ENCODE results near the gene ZNF358. TPM values are rescaled to one million over a fixed set of nuclear protein-coding genes. Genes with fewer than 3 reads are reported as not detected.

Gene ZNF358
- polyA plus RNA-seq, 3 donors: 0.41 to 8.6 (median 1.0) TPM

- Histone ChIP-seq H3K9me3 (replicated peaks in 1 of 2; ENCODE audit: control insufficient read depth in 1 of 2, insufficient read depth in 1 of 2, low read length in 2 of 2) (no peaks in the 10 kb centered on the region), H3K79me2 (ENCODE audit: insufficient read depth, low read length) (peaks cover 14% of the 10 kb centered on the region), H3K36me3 (replicated peaks in 1 of 2; ENCODE audit: control insufficient read depth in 1 of 2, insufficient read depth in 2 of 2, low read length in 2 of 2) (peaks cover 21 to 25% of the 10 kb centered on the region in 2 donors), H2AFZ (ENCODE audit: insufficient read depth, low read depth, low read length, poor library complexity, severe bottlenecking) (peak overlapping the region; percentile 77), H3K4me3 (replicated peaks in 1 of 3; ENCODE audit: low read depth in 2 of 3, low read length in 3 of 3) (peak overlapping the region; percentile 18 to 89 (median 69)), H3K4me1 (ENCODE audit: control insufficient read depth in 1 of 2, insufficient read depth in 2 of 2, low read length in 2 of 2) (peaks cover 22 to 26% of the 10 kb centered on the region in 2 donors), H3K9ac (ENCODE audit: insufficient read depth, low read length, poor library complexity, severe bottlenecking) (peak overlapping the region; percentile 89), H4K20me1 (ENCODE audit: insufficient read depth, low read length) (peaks cover 16% of the 10 kb centered on the region), H3K27me3 (ENCODE audit: control insufficient read depth in 2 of 2, insufficient read depth in 2 of 2, low read length in 2 of 2) (peaks cover 1 to 7% of the 10 kb centered on the region in 2 donors), H3K4me2 (replicated peaks; ENCODE audit: extremely low read depth, low read length, poor library complexity, severe bottlenecking) (peak overlapping the region; percentile 99), H3K27ac (ENCODE audit: low read depth in 1 of 2, low read length in 2 of 2) (peak overlapping the region; percentile 20 to 54)
- no peak for TF ChIP-seq CTCF (IDR thresholded peaks at IDR 0.05)
- intact Hi-C loops (cut with micrococcal nuclease): loop anchor here in 1 of 2 donors (1.0 to 2.0 kb wide), 2 partner anchors 13 to 49 kb away; no protein-coding TSS in a partner anchor
- H3K27me3 Mint-ChIP-seq (ENCODE audit: low read depth in 3 of 3): peaks cover 13 to 14% (median 14%) of the 10 kb centered on the region in 3 donors
- peaks cover 24% of the 10 kb centered on the region for H3K4me1 Mint-ChIP-seq
- H3K9me3 Mint-ChIP-seq: peaks cover 0 to 6% (median 4%) of the 10 kb centered on the region in 7 donors
- H3K4me3 Mint-ChIP-seq: peak overlapping the region; percentile 78 to 89
- peaks cover 26 to 31% of the 10 kb centered on the region in 2 donors for H3K36me3 Mint-ChIP-seq
- H3K27ac Mint-ChIP-seq: peak overlapping the region; percentile 67 to 92 (median 86)
- WGBS (ENCODE audit: insufficient coverage): 33% methylated on average over 4 of the region's 10 CpGs
- no peak for DNase-seq
Measured at GRCh38 chr19:7521551-7522071, 5.7 kb downstream of the ZNF358 start.

DNA sequence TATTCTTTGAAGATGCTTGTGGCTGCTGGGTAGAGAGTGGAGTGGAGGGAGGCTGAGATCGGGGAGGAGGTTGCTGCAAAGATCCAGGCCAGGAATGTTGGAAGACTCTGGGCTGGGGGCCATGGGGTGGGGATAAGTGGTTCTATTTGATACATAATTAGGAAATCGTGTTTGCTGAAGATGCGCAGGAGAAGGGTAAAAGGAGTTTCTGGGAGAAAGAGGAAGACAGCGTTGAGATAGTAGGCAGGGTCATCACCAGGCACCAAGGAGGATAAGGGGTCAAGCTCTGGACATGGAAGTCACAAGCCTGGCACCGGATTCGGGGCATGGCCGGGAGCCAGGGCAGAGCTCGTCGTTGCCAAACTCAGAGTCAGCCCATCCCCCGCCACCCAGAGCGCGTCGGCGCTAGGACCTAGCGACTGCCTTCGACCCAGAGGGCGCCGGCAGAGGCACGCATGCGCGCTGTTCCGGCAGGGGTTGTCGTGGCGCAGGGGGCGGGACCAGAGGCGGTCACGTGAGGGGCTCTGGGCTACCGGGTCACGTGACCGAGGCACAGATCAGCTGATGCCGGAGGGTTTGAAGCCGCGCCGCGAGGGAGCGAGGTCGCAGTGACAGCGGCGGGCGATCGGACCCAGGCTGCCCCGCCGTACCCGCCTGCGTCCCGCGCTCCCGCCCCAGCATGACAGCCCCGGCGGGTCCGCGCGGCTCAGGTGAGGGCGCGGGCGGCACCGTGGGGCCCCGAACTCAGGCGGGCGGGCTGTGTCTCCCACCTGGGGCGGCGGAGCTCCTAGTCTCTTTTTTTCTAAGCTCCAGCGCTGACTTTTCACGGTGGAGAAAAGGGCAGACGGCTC lies 6.4 kb downstream of the ZNF358 start, which contains the start of gene MCOLN1:
MCOLN1 (plus strand) TSS at position 553 of the 851 bp plus-strand sequence; CDS start at position 680, 127 bp downstream.
- Mint-ChIP-seq H3K4me3 (peak within 1 kb of the TSS; percentile 85 to 89), H3K27me3 (ENCODE audit: low read depth in 3 of 3) (peaks cover 6 to 9% (median 7%) of the 10 kb centered on the region in 3 donors), H3K27ac (peak within 1 kb of the TSS; percentile 67 to 92 (median 90)), H3K4me1 (peaks cover 26% of the 10 kb centered on the region), H3K36me3 (peaks cover 29 to 38% of the 10 kb centered on the region in 2 donors), H3K9me3 (peaks cover 0 to 5% (median 3%) of the 10 kb centered on the region in 7 donors)
- peak within 1 kb of the TSS; percentile 56 to 89 (median 69) for H3K4me3 ChIP-seq (replicated peaks in 1 of 3; ENCODE audit: low read depth in 2 of 3, low read length in 3 of 3)
- H3K4me1 ChIP-seq (ENCODE audit: control insufficient read depth in 1 of 2, insufficient read depth in 2 of 2, low read length in 2 of 2): peaks cover 23 to 30% of the 10 kb centered on the region in 2 donors
- peaks cover 16% of the 10 kb centered on the region for H4K20me1 ChIP-seq (ENCODE audit: insufficient read depth, low read length)
- DNase-seq: peak; percentile 98 to 99 (median 98)
- H3K79me2 ChIP-seq (ENCODE audit: insufficient read depth, low read length): peaks cover 14% of the 10 kb centered on the region
- peak within 1 kb of the TSS; percentile 89 for H3K9ac ChIP-seq (ENCODE audit: insufficient read depth, low read length, poor library complexity, severe bottlenecking)
- peak within 1 kb of the TSS; percentile 99 for H3K4me2 ChIP-seq (replicated peaks; ENCODE audit: extremely low read depth, low read length, poor library complexity, severe bottlenecking)
- intact Hi-C loops (cut with micrococcal nuclease): loop anchor here in 1 of 2 donors (1.0 to 2.0 kb wide), 2 partner anchors 12 to 49 kb away; no protein-coding TSS in a partner anchor
- no peaks in the 10 kb centered on the region for H3K27me3 ChIP-seq (ENCODE audit: control insufficient read depth in 2 of 2, insufficient read depth in 2 of 2, low read length in 2 of 2)
- H3K9me3 ChIP-seq (replicated peaks in 1 of 2; ENCODE audit: control insufficient read depth in 1 of 2, insufficient read depth in 1 of 2, low read length in 2 of 2): no peaks in the 10 kb centered on the region
- peak within 1 kb of the TSS; percentile 77 for H2AFZ ChIP-seq (ENCODE audit: insufficient read depth, low read depth, low read length, poor library complexity, severe bottlenecking)
- H3K27ac ChIP-seq (ENCODE audit: low read depth in 1 of 2, low read length in 2 of 2): peak within 1 kb of the TSS; percentile 25 to 77
- under 1% methylated on average over 58 of the region's 65 CpGs for WGBS (ENCODE audit: insufficient coverage)
- H3K36me3 ChIP-seq (replicated peaks in 1 of 2; ENCODE audit: control insufficient read depth in 1 of 2, insufficient read depth in 2 of 2, low read length in 2 of 2): peaks cover 23 to 31% of the 10 kb centered on the region in 2 donors
- no peak for TF ChIP-seq CTCF (IDR thresholded peaks at IDR 0.05)

Measured in CD14-positive monocyte (primary cell).